ENCODE results near the gene OR7C1. TPM values are rescaled to one million over a fixed set of nuclear protein-coding genes. Genes with fewer than 3 reads are reported as not detected.
"Not testable (repeated sequence)": the region's sequence is repeated elsewhere in the genome, so short reads cannot be mapped to it uniquely, and the experiment has no call there.

OR7C1 gene
- total RNA-seq, 1 donor from 2014 or later, result not detected

- DNase-seq (ENCODE audit: low read depth in 2 of 2), result no peak
These were observed 67.5 kb downstream of the OR7C1 start for GRCh38 chr19:14767466-14767971.

GRCh38 chr19:14765841-14766240 is 69.1 kb downstream of the OR7C1 start:
- DNase-seq (ENCODE audit: low read depth in 2 of 2), result not testable (repeated sequence)

- not testable (repeated sequence) for DNase-seq (ENCODE audit: low read depth in 2 of 2)
These were observed 69.6 kb downstream of the OR7C1 start for GRCh38 chr19:14765403-14765802.

GRCh38 chr19:14764401-14764800 is 70.6 kb downstream of the OR7C1 start:
- no peak for DNase-seq (ENCODE audit: low read depth in 2 of 2)

- DNase-seq (ENCODE audit: low read depth in 2 of 2), result no peak
These were observed 71.4 kb downstream of the OR7C1 start for GRCh38 chr19:14763497-14764145.

GRCh38 chr19:14762111-14762510 is 72.9 kb downstream of the OR7C1 start:
- no peak for DNase-seq (ENCODE audit: low read depth in 2 of 2)

- no peak for DNase-seq (ENCODE audit: low read depth in 2 of 2)
These were observed 73.4 kb downstream of the OR7C1 start for GRCh38 chr19:14761607-14762006.

- DNase-seq (ENCODE audit: low read depth in 2 of 2), result no peak
These were observed 76.2 kb downstream of the OR7C1 start for GRCh38 chr19:14758816-14759215.

GRCh38 chr19:14748601-14749000 is 86.4 kb downstream of the OR7C1 start:
- DNase-seq (ENCODE audit: low read depth in 2 of 2), result no peak

Other genes with a start within 250 kb of the OR7C1 start
- not detected in 2 replicates for gene ADGRE3, start 160.3 kb downstream of the OR7C1 start, total RNA-seq
- 4.2 and 9.6 TPM in 2 replicates for gene ZNF333, start 145.1 kb downstream of the OR7C1 start, total RNA-seq
- gene ADGRE2, start 56.6 kb downstream of the OR7C1 start, total RNA-seq, result 0.13 and 0.38 TPM in 2 replicates
- not detected in 2 replicates for gene OR7A5, start within 50 bp of the OR7C1 start, total RNA-seq
- gene OR7A10, start 13.7 kb upstream of the OR7C1 start, total RNA-seq, result not detected in 2 replicates
- gene OR7A17, start 50.9 kb upstream of the OR7C1 start, total RNA-seq, result not detected in 2 replicates
- gene OR7C2, start 106.3 kb upstream of the OR7C1 start, total RNA-seq, result not detected in 2 replicates
- gene SLC1A6, start 144.7 kb upstream of the OR7C1 start, total RNA-seq, result not detected in 2 replicates
- not detected in 2 replicates for gene CASP14, start 214.3 kb upstream of the OR7C1 start, total RNA-seq
- not detected in 2 replicates for gene OR1I1, start 247.0 kb upstream of the OR7C1 start, total RNA-seq